HG02870 (cell line): ENCODE data around the gene FBXL19.
A peak's percentile ranks its signal among the peaks of the same experiment; 100 is the strongest.

Experiments used
- ATAC-seq: cut with Tn5 transposase; IDR thresholded peaks from one replicate; pipeline ENCODE4 v1.9.1; 2021; ENCODE audit warnings: mild to moderate bottlenecking, moderate library complexity; ENCODE audit not compliant: unreplicated experiment

Gene FBXL19

GRCh38 chr16:30985401-30986128 is 62.2 kb downstream of the FBXL19 start:
- ATAC-seq: no peak

DNA sequence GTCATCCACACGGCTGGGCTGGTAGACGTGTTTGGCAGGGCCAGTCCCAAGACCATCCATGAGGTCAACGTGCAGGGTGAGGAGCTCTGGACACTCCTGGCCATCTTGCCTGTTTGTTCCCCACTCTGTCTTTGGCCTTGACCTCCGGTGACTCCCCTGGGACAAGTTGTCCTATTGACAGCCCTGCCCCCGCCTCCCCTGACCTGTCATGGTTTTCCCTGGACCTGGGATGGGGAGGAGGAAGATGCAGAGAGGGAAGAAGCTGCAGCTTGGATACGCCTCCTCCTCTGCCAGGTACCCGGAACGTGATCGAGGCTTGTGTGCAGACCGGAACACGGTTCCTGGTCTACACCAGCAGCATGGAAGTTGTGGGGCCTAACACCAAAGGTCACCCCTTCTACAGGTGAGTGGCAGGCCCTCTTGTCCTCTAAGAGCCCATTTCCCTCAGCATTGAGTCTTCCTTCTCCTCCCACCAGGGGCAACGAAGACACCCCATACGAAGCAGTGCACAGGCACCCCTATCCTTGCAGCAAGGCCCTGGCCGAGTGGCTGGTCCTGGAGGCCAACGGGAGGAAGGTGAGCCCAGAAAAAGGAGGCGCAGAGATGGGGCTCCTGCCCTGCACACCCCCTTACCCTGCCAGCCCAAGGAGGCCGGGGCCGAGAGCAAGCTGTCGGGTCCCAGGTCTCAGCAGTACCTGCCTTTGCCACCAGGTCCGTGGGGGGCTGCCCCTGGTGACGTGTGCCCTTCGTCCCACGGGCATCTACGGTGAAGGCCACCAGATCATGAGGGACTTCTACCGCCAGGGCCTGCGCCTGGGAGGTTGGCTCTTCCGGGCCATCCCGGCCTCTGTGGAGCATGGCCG is 63.0 kb downstream of the FBXL19 start:
- ATAC-seq: no peak

DNA sequence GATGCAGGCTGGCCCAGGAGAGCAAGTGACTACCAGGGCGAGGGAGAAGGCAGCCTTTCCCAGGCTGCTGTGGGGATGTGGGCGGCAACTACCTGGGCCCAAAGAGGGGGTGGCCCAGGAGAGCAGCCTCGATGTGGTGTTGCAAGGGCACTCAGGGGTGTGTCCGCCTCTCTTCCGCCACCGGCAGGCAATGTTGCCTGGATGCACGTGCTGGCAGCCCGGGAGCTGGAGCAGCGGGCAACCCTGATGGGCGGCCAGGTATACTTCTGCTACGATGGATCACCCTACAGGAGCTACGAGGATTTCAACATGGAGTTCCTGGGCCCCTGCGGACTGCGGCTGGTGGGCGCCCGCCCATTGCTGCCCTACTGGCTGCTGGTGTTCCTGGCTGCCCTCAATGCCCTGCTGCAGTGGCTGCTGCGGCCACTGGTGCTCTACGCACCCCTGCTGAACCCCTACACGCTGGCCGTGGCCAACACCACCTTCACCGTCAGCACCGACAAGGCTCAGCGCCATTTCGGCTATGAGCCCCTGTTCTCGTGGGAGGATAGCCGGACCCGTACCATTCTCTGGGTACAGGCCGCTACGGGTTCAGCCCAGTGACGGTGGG is 64.3 kb downstream of the FBXL19 start:
- no peak for ATAC-seq

DNA sequence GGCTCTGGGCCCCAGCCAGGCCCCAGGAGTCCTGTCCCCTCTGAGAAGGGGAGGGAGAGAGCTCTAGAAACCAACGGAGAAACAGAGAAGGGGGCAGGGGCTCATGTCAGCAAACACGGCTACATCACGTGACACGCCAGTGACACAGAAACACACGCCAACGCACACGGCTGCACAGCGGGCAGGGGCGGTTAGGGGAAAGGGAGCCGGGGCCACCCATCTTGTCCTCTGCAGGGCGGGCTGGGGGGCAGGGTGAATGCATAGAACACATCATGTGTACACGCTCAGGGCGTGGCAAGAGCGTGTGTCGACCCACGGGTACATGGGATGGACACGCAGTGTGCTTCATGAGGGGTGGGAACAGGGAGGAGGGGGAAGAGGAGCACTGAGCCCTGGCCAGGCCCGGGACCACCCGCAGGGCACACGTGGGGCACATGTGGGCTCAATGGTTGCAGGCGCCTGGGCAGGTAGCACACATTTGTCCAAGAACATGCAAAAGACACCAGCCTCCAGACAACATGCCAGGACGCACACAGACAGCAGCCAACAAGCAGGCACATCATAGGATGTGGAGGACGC is 66.2 kb downstream of the FBXL19 start:
- ATAC-seq: no peak

GRCh38 chr16:30990105-30990504 is 66.7 kb downstream of the FBXL19 start:
- ATAC-seq: no peak

DNA sequence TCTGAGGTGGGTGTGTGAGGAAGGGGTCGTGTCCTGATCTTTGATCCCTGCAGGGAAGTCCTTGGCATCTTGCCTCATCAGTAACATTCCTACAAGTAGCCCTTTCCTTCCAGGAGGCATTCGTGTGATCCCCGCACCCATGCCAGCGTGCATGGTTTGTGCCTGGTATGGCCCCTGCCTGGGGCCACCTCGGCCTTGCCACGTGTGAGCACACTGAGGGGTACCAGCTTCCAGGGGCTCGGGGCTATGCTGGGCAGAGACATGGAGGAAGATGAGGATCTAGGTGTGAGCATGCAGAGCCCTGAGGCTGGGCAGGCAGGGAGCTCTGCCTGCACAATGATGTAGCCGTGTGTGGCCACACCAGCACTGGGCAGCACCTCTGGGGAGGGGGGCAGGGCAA is 67.7 kb downstream of the FBXL19 start:
- ATAC-seq: no peak

- no peak for ATAC-seq
These were observed 69.0 kb downstream of the FBXL19 start for GRCh38 chr16:30992276-30992780.

DNA sequence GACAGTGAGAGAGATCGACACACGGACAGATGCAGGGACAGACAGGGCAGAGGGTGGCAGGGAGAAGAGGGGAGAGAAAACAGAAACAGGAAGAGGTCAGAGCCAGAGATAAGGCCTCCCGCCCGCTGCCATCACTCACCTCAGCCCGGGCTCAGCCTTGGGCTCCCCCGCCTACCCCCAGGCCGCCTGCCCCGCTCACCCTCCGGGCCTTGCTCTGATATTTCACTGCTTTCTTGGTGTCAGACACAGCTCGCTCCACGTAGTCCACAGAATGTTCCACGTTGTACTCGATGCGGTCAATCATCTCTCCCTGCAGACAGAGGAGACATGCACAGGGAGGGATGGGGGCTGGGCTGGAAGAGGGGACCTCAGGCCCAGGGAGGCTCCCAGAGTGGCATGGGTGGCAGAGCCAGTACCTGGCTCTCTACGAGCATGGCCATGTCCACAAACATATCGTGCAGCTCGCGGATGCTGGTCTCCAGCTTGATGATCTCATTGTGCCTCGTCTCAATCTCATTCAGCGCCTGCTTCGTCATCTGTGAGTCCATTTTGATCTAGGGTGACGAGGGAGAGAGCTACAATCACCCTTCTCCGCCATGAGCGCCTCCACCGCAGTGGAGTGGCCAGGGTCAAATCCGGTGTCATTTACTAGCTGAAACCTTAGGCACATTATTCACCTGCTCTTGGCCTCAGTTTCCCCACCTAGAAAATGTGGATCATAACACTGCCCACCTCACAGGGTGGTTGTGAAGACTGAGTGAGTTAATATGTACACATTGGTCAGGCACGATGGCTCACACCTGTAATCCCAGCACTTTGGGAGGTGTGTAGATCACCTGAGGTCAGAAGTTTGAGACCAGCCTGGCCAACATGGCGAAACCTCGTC is 69.8 kb downstream of the FBXL19 start:
- ATAC-seq: no peak

GRCh38 chr16:30995927-30996323 is 72.6 kb downstream of the FBXL19 start:
- no peak for ATAC-seq

- peak; percentile 6 for ATAC-seq
These were observed 73.1 kb downstream of the FBXL19 start for GRCh38 chr16:30996324-30996984.

DNA sequence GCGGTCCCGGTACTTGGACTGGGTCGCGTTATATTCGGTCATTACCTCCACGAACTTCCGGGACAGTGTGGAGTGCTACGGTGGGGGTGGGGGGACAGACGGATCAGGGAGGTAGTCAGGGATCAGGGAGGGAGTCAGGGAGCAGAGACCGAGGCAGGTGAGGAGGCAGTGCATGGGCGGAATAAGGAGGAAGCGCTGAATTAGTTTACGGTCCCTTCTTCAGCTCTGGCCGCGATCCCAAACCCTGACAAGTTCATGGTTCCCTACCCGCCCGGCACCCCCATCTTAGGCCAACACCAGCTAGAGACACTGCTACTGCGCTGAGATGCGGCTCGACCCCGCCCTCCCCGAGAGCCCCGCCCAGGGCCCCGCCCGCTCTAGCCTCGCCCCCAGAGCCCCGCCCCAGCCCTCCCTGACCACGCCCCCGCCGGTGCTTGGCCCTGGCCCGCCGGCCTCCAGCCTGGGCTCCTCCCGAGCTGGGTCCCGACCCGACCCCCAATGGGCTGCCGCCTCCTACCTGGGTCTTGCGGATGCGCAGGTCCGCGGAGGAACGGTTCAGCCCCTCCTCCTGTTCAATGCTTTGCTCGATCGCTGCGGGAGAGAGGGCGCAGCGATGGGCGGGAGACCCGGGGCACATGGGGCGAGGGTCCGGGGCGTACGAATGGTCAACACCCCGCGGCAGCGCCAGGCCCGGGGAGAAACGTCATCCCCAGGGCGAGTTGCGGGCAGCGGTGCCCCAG is 73.8 kb downstream of the FBXL19 start:
- ATAC-seq: peak; percentile 74

GRCh38 chr16:30997725-30998711 is 74.6 kb downstream of the FBXL19 start:
- ATAC-seq: no peak
